ENCODE data around the gene DUS4L.
"Not testable (repeated sequence)": the region's sequence is repeated elsewhere in the genome, so short reads cannot be mapped to it uniquely, and the experiment has no call there.

DUS4L gene

GRCh38 chr7:107563775-107564552 is at the start of gene DUS4L, which contains the start of gene COG5:
Gene DUS4L (plus strand): TSS chr7:107563971. CDS start chr7:107567071, 3,100 bp downstream.
Gene COG5 (minus strand): TSS chr7:107563920. CDS start chr7:107563896, 24 bp downstream.
- peak; percentile 86 for DNase-seq

- DNase-seq, result no peak
These were observed 37.1 kb upstream of the DUS4L start for GRCh38 chr7:107526672-107527071.

GRCh38 chr7:107527196-107527595 is 36.6 kb upstream of the DUS4L start:
- no peak for DNase-seq

GRCh38 chr7:107528461-107528860 is 35.3 kb upstream of the DUS4L start:
- no peak for DNase-seq

GRCh38 chr7:107530751-107531150 is 33.0 kb upstream of the DUS4L start:
- no peak for DNase-seq

- DNase-seq, result no peak
These were observed 29.6 kb upstream of the DUS4L start for GRCh38 chr7:107534139-107534538.

- DNase-seq, result not testable (repeated sequence)
These were observed 26.5 kb upstream of the DUS4L start for GRCh38 chr7:107537228-107537627.

GRCh38 chr7:107538001-107538400 is 25.8 kb upstream of the DUS4L start:
- DNase-seq, result no peak

- no peak for DNase-seq
These were observed 20.3 kb upstream of the DUS4L start for GRCh38 chr7:107543338-107543993.

- DNase-seq, result no peak
These were observed 18.8 kb upstream of the DUS4L start for GRCh38 chr7:107544848-107545591.

GRCh38 chr7:107551936-107552335 is 11.8 kb upstream of the DUS4L start:
- no peak for DNase-seq

GRCh38 chr7:107555893-107556292 is 7.9 kb upstream of the DUS4L start:
- no peak for DNase-seq

GRCh38 chr7:107559864-107560263 is 3.9 kb upstream of the DUS4L start:
- DNase-seq, result no peak

- DNase-seq, result peak; percentile 55
These were observed 2.8 kb upstream of the DUS4L start for GRCh38 chr7:107560898-107561516.

- DNase-seq, result no peak
These were observed 543 bp upstream of the DUS4L start for GRCh38 chr7:107563081-107563774.

GRCh38 chr7:107564553-107565298 is 955 bp downstream of the DUS4L start:
- DNase-seq, result no peak

- DNase-seq, result no peak
These were observed 6.5 kb downstream of the DUS4L start for GRCh38 chr7:107570298-107570697.

GRCh38 chr7:107573537-107573936 is 9.8 kb downstream of the DUS4L start:
- no peak for DNase-seq

GRCh38 chr7:107579554-107579884 is 15.7 kb downstream of the DUS4L start:
- no peak for DNase-seq

GRCh38 chr7:107579885-107580715 is 16.3 kb downstream of the DUS4L start, which contains the start of gene BCAP29:
Gene BCAP29 (plus strand): TSS chr7:107580246. CDS start chr7:107580773, 527 bp downstream.
- peak; percentile 67 for DNase-seq
